B cell (primary cell): ENCODE results near the gene NTM. TPM values are rescaled to one million over a fixed set of nuclear protein-coding genes. Genes with fewer than 3 reads are reported as not detected.

Experiments used
- ATAC-seq: fragments of 200-7000 bp; cut with Tn5 transposase; one replicate; pipeline ENCODE4 v1.10.0; 2021; ENCODE audit warnings: low read depth, mild to moderate bottlenecking, moderate number of reproducible peaks, moderate library complexity
- CTCF ChIA-PET: fragments of 350-600 bp; sonication (Branson Sonifier 250); formaldehyde crosslinking; loops from one replicate; lab custom pipeline; 2021; ENCODE audit warnings: antibody characterized with exemption, inconsistent platforms; lab: Charles Lee
- POLR2A ChIA-PET: fragments of 350-600 bp; sonication (Branson Sonifier 250); formaldehyde crosslinking; loops from one replicate; lab custom pipeline; 2021; ENCODE audit warnings: antibody characterized with exemption; lab: Charles Lee
- DNase-seq: peaks from one replicate; pipeline ENCODE4 v3.0.0; 2013
- H2AFZ ChIP-seq: 2 replicates; pipeline ENCODE4 v1.6.1; 2012; ENCODE audit warnings: mild to moderate bottlenecking, low read depth, low read length; ENCODE audit not compliant: insufficient read depth, poor library complexity, severe bottlenecking
- H3K27ac ChIP-seq, 2 donors: 1 replicate in 1 of 2; 2 replicates in 1 of 2; pipeline ENCODE4 v1.5.1; 2012 to 2013; ENCODE audit warnings: low read length in 2 of 2, mild to moderate bottlenecking in 2 of 2, moderate library complexity in 1 of 2
- H3K27me3 ChIP-seq, 4 experiments: fragments of 200-600 bp in 1 of 4; sonication (generic) in 1 of 4; replicated peaks in 1 of 4; 1 replicate in 2 of 4; 2 replicates in 2 of 4; pipeline versions ENCODE4 v1.6.1 to v1.7.0; 2013 to 2016; ENCODE audit warnings: low read length in 3 of 4, mild to moderate bottlenecking in 2 of 4, mixed read lengths in 1 of 4, moderate library complexity in 1 of 4; ENCODE audit not compliant: insufficient read depth in 4 of 4, control insufficient read depth in 3 of 4; ENCODE audit errors: control extremely low read depth in 1 of 4
- H3K36me3 ChIP-seq, 2 experiments: replicated peaks in 1 of 2; 1 replicate in 1 of 2; 2 replicates in 1 of 2; pipeline versions ENCODE4 v1.6.1 to v1.7.1; 2013; ENCODE audit warnings: low read length in 1 of 2; ENCODE audit not compliant: insufficient read depth in 2 of 2, control insufficient read depth in 1 of 2; ENCODE audit errors: control extremely low read depth in 1 of 2, extremely low read depth in 1 of 2
- H3K4me1 ChIP-seq, 2 donors: fragments of 200-600 bp in 1 of 2; sonication (generic) in 1 of 2; 1 replicate in 1 of 2; 2 replicates in 1 of 2; pipeline versions ENCODE4 v1.5.1 to v1.6.1; 2013 to 2017; ENCODE audit warnings: low read length in 2 of 2; ENCODE audit not compliant: control insufficient read depth in 2 of 2, insufficient read depth in 2 of 2
- H3K4me2 ChIP-seq: replicated peaks from 2 replicates; pipeline ENCODE3; 2012; ENCODE audit warnings: mild to moderate bottlenecking, low read depth, low read length; ENCODE audit not compliant: poor library complexity, severe bottlenecking
- H3K4me3 ChIP-seq, 5 experiments: fragments of 200-600 bp in 1 of 5; sonication (generic) in 1 of 5; 1 replicate in 3 of 5; 2 replicates in 2 of 5; pipeline versions ENCODE4 v1.5.1 to v1.7.0; 2011 to 2016; ENCODE audit warnings: low read length in 4 of 5, mild to moderate bottlenecking in 4 of 5, low read depth in 2 of 5, control low read depth in 1 of 5, moderate library complexity in 1 of 5; ENCODE audit not compliant: insufficient read depth in 1 of 5; ENCODE audit errors: control extremely low read depth in 1 of 5, extremely low read depth in 1 of 5
- H3K79me2 ChIP-seq: fragments of 200-600 bp; sonication (generic); one replicate; pipeline ENCODE4 v1.6.0; 2016; ENCODE audit warnings: low read length; ENCODE audit not compliant: control insufficient read depth, insufficient read depth
- H3K9ac ChIP-seq: fragments of 200-600 bp; sonication (generic); 2 replicates; pipeline ENCODE4 v1.6.1; 2017; ENCODE audit warnings: mild to moderate bottlenecking, low read length, moderate library complexity
- H3K9me3 ChIP-seq, 3 donors: one replicate each; pipeline versions ENCODE4 v1.6.1 to v1.7.1; 2013; ENCODE audit warnings: low read length in 2 of 3; ENCODE audit not compliant: control insufficient read depth in 2 of 3, insufficient read depth in 1 of 3; ENCODE audit errors: control extremely low read depth in 1 of 3
- H4K20me1 ChIP-seq: 2 replicates; pipeline ENCODE4 v1.6.0; 2012; ENCODE audit warnings: mild to moderate bottlenecking, low read length; ENCODE audit not compliant: insufficient read depth, control insufficient read depth, poor library complexity, severe bottlenecking
- H3K27ac Mint-ChIP-seq: one replicate; pipeline ENCODE4 v1.8.0; 2021; ENCODE audit warnings: mixed read lengths
- H3K27me3 Mint-ChIP-seq: one replicate; pipeline ENCODE4 v1.8.0; 2021; ENCODE audit warnings: mixed read lengths
- H3K4me1 Mint-ChIP-seq: one replicate; pipeline ENCODE4 v1.8.0; 2021; ENCODE audit warnings: mixed read lengths
- H3K4me3 Mint-ChIP-seq: one replicate; pipeline ENCODE4 v1.8.0; 2021; ENCODE audit warnings: mixed read lengths
- H3K9me3 Mint-ChIP-seq: one replicate; pipeline ENCODE4 v1.8.0; 2022; ENCODE audit warnings: mixed read lengths; ENCODE audit not compliant: insufficient read depth
- EZH2 ChIP-seq: IDR thresholded peaks from 2 replicates; pipeline ENCODE4 v1.6.1; 2012; ENCODE audit warnings: borderline replicate concordance, low read depth, mild to moderate bottlenecking, moderate library complexity, low read length; ENCODE audit not compliant: insufficient read depth, poor library complexity, severe bottlenecking
- whole genome bisulfite sequencing: methylation state at CpG from one replicate; pipeline ENCODE4 v1.1.5; 2013; ENCODE audit warnings: missing lambda C conversion rate; ENCODE audit not compliant: insufficient coverage; 5-methylcytosine and 5-hydroxymethylcytosine counted together
- intact Hi-C: fragments of 100-400 bp; cut with micrococcal nuclease; formaldehyde crosslinking; loops from one replicate; pipeline ENCODE4 v1.10.0; 2022
- polyA plus RNA-seq: library from polyadenylated mRNA; depleted of rRNA; stranded (reverse); fragments of >200 nt; gene quantifications from 2 replicates; pipeline ENCODE4 v1.2.3, GENCODE V29; 2012
- total RNA-seq, 2 donors: library from RNA; stranded (reverse); fragments of 120-200 nt in 1 of 2; gene quantifications; 1 replicate in 1 of 2; 2 replicates in 1 of 2; pipeline versions ENCODE4 v1.2.3 to v1.2.4, GENCODE V29; 2013 to 2022
- TF ChIP-seq, protein P1 (sequence below): fragments of 200-600 bp; IDR thresholded peaks from one replicate; pipeline ENCODE4 v1.8.0; 2022; ENCODE audit warnings: antibody characterized with exemption, mild to moderate bottlenecking

Gene NTM
- total and polyA plus RNA-seq, 2 donors (not counting 1 experiment from before 2014, with no cell fraction given), result not detected

GRCh38 chr11:131925829-131926228, 555.4 kb downstream of the NTM start:
- intact Hi-C loops, result no loop called here
- ChIA-PET POLR2A (no interaction called here), CTCF (no interaction called here)
- Histone ChIP-seq H3K27me3 (no peaks in the 10 kb centered on the region), H3K4me2 (no peak overlapping the region), H3K4me3 (no peak overlapping the region), H3K27ac (no peak overlapping the region), H3K79me2 (no peaks in the 10 kb centered on the region), H4K20me1 (no peaks in the 10 kb centered on the region), H3K4me1 (no peaks in the 10 kb centered on the region), H3K36me3 (no peaks in the 10 kb centered on the region), H3K9me3 (no peaks in the 10 kb centered on the region), H2AFZ (no peak overlapping the region), H3K9ac (no peak overlapping the region)
- no peaks in the 10 kb centered on the region for H3K9me3 Mint-ChIP-seq
- no peak overlapping the region for H3K4me3 Mint-ChIP-seq
- ATAC-seq (no peak), DNase-seq (no peak)
- H3K27ac Mint-ChIP-seq, result no peak overlapping the region
- WGBS, result 94% methylated on average over 4 of the region's 4 CpGs
- H3K4me1 Mint-ChIP-seq, result no peaks in the 10 kb centered on the region
- no peak for TF ChIP-seq EZH2
- TF ChIP-seq, protein P1, sequence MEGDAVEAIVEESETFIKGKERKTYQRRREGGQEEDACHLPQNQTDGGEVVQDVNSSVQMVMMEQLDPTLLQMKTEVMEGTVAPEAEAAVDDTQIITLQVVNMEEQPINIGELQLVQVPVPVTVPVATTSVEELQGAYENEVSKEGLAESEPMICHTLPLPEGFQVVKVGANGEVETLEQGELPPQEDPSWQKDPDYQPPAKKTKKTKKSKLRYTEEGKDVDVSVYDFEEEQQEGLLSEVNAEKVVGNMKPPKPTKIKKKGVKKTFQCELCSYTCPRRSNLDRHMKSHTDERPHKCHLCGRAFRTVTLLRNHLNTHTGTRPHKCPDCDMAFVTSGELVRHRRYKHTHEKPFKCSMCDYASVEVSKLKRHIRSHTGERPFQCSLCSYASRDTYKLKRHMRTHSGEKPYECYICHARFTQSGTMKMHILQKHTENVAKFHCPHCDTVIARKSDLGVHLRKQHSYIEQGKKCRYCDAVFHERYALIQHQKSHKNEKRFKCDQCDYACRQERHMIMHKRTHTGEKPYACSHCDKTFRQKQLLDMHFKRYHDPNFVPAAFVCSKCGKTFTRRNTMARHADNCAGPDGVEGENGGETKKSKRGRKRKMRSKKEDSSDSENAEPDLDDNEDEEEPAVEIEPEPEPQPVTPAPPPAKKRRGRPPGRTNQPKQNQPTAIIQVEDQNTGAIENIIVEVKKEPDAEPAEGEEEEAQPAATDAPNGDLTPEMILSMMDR, result no peak
- H3K27me3 Mint-ChIP-seq, result no peaks in the 10 kb centered on the region

GRCh38 chr11:131928992-131929391, 558.6 kb downstream of the NTM start:
- H3K27ac Mint-ChIP-seq, result no peak overlapping the region
- DNase-seq (no peak), ATAC-seq (no peak)
- TF ChIP-seq EZH2, result no peak
- TF ChIP-seq, protein P1, result no peak
- no peak overlapping the region for H2AFZ ChIP-seq
- H4K20me1 ChIP-seq, result no peaks in the 10 kb centered on the region
- H3K27me3 Mint-ChIP-seq, result no peaks in the 10 kb centered on the region
- intact Hi-C loops, result no loop called here
- no peak overlapping the region for H3K4me2 ChIP-seq
- no peaks in the 10 kb centered on the region for H3K4me1 ChIP-seq
- H3K4me3 ChIP-seq, result no peak overlapping the region
- H3K4me3 Mint-ChIP-seq, result no peak overlapping the region
- H3K79me2 ChIP-seq, result no peaks in the 10 kb centered on the region
- H3K9me3 Mint-ChIP-seq, result no peaks in the 10 kb centered on the region
- POLR2A ChIA-PET, result no interaction called here
- CTCF ChIA-PET, result no interaction called here
- H3K27ac ChIP-seq, result no peak overlapping the region
- 46% methylated on average over 11 of the region's 11 CpGs for WGBS
- H3K36me3 ChIP-seq, result no peaks in the 10 kb centered on the region
- no peaks in the 10 kb centered on the region for H3K9me3 ChIP-seq
- H3K4me1 Mint-ChIP-seq, result no peaks in the 10 kb centered on the region
- no peaks in the 10 kb centered on the region for H3K27me3 ChIP-seq
- H3K9ac ChIP-seq, result no peak overlapping the region
